ENCODE results near the gene ERN1.
A peak's percentile ranks its signal among the peaks of the same experiment; 100 is the strongest.

ERN1 gene

DNA sequence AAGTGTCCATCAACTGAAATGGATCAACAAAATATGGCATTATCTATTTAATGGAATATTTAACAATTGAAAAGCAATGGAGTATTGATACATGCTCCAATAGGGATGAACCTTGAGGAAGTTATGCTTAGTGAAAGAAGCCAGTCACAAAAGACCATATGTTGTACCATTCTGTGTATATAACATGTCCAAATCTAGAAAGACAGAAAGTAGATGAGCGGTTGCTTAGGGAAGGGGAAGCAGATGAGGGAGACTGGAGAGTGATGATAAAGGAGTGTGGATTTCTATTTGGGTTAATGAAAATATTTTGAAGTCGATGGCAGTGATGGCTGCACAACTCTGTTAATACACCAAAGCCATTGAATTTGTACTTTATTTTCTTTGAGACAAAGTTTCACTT, 8.5 kb upstream of the ERN1 start:
- 88 to 93% methylated on average over 2 of the region's 2 CpGs for WGBS, 2 experiments
- no peaks in the 10 kb centered on the region for H3K36me3 ChIP-seq (ENCODE audit: control insufficient read depth, insufficient read depth, low read length)
- H3K4me3 ChIP-seq (ENCODE audit: insufficient read depth, low read depth, low read length), result no peak overlapping the region

GRCh38 chr17:64135000-64135399, 5.1 kb upstream of the ERN1 start:
- Histone ChIP-seq H3K36me3 (ENCODE audit: control insufficient read depth, insufficient read depth, low read length) (no peaks in the 10 kb centered on the region), H3K4me1 (ENCODE audit: control insufficient read depth, insufficient read depth, low read length) (peaks cover 3% of the 10 kb centered on the region), H3K27me3 (ENCODE audit: control insufficient read depth, insufficient read depth, low read length, poor library complexity, severe bottlenecking) (peaks cover 15% of the 10 kb centered on the region), H3K27ac (ENCODE audit: insufficient read depth, low read depth, low read length, poor library complexity, severe bottlenecking) (no peak overlapping the region), H3K4me3 (ENCODE audit: insufficient read depth, low read depth, low read length) (no peak overlapping the region), H3K9me3 (ENCODE audit: control insufficient read depth, low read length) (no peaks in the 10 kb centered on the region)
- 83 to 85% methylated on average over 6 of the region's 6 CpGs for WGBS, 2 experiments

More for the DNA sequence above, 8.5 kb upstream of the ERN1 start:
- H3K27me3 ChIP-seq (ENCODE audit: control insufficient read depth, insufficient read depth, low read length, poor library complexity, severe bottlenecking), result no peaks in the 10 kb centered on the region
- H3K9me3 ChIP-seq (ENCODE audit: control insufficient read depth, low read length), result no peaks in the 10 kb centered on the region
- no peaks in the 10 kb centered on the region for H3K4me1 ChIP-seq (ENCODE audit: control insufficient read depth, insufficient read depth, low read length)
- no peak overlapping the region for H3K27ac ChIP-seq (ENCODE audit: insufficient read depth, low read depth, low read length, poor library complexity, severe bottlenecking)

DNA sequence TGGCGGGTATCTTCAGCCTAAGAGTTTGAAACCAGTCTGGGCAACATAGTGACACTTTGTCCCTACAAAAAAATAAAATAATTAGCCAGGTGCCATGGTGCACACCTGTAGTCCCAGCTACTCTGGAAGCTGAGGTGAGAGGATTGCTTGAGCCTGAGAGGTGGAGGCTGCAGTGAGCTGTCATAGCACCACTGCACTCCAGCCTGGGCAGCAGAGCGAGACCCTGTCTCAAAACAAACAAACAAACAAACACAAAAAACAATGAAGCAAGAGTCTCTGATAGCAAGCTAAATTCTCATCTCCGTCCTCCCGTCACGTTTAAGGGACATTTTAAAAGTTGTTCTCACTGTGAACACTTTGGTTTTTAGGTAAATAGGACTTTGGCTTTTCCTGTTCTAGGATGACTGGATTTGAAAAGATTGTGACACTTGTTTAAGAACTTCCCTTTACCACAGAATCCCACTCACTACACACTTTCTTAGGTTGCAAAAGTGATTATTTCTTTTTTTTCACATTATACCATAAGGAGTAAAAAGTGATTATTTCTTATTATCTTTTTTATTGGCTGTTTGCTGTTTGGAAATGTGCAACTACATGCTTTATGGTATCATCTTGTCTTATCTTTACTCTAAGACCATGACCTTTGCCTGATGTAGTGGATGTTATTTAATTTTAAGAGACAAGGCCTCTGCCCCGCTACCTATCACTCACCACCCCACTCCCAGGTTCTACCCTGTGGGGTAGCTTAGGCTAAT, 4.4 kb upstream of the ERN1 start:
- H3K4me1 ChIP-seq (ENCODE audit: control insufficient read depth, insufficient read depth, low read length), result peaks cover 3% of the 10 kb centered on the region
- H3K36me3 ChIP-seq (ENCODE audit: control insufficient read depth, insufficient read depth, low read length), result no peaks in the 10 kb centered on the region
- no peak overlapping the region for H3K27ac ChIP-seq (ENCODE audit: insufficient read depth, low read depth, low read length, poor library complexity, severe bottlenecking)
- WGBS, 2 experiments, result 90 to 94% methylated on average over 6 of the region's 6 CpGs
- no peaks in the 10 kb centered on the region for H3K9me3 ChIP-seq (ENCODE audit: control insufficient read depth, low read length)
- H3K4me3 ChIP-seq (ENCODE audit: insufficient read depth, low read depth, low read length), result no peak overlapping the region
- peaks cover 18% of the 10 kb centered on the region for H3K27me3 ChIP-seq (ENCODE audit: control insufficient read depth, insufficient read depth, low read length, poor library complexity, severe bottlenecking)

- Histone ChIP-seq H3K4me3 (ENCODE audit: insufficient read depth, low read depth, low read length) (no peak overlapping the region), H3K9me3 (ENCODE audit: control insufficient read depth, low read length) (no peaks in the 10 kb centered on the region), H3K27ac (ENCODE audit: insufficient read depth, low read depth, low read length, poor library complexity, severe bottlenecking) (no peak overlapping the region), H3K4me1 (ENCODE audit: control insufficient read depth, insufficient read depth, low read length) (peaks cover 3% of the 10 kb centered on the region), H3K27me3 (ENCODE audit: control insufficient read depth, insufficient read depth, low read length, poor library complexity, severe bottlenecking) (peaks cover 25% of the 10 kb centered on the region), H3K36me3 (ENCODE audit: control insufficient read depth, insufficient read depth, low read length) (no peaks in the 10 kb centered on the region)
- 44 to 49% methylated on average over 7 to 8 of the region's 8 CpGs for WGBS, 2 experiments
Measured at GRCh38 chr17:64133546-64134215, 3.7 kb upstream of the ERN1 start.

DNA sequence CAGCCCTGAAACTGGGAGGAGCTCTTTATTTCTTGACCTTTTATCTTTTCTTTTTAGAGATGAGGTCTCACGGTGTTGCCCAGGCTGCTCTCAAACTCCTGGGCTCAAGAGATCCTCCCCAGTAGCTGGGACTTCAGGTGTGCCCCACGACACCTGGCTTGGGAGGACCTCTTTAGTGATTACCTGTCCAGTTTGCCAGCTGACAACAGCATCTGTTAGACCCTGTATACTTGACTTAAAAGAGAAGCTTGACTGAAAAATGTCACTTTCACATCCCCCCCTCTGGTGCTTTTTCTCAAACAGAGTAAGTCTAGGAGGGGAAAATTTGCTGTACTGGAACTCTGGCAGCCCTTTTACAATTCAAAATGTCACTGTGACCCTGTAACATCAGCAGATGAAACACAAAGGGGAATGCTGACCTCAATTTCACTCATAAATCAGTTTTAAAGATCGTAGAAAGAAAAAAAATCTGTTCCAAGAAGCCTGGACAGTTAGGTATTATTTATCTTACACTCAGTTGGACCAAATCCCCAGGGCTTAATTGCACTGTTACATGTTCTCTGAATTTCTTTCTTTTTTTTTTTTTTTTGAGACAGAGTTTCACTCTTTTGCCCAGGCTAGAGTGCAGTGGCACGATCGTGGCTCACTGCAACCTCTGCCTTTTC, 1.8 kb upstream of the ERN1 start:
- peaks cover 33% of the 10 kb centered on the region for H3K27me3 ChIP-seq (ENCODE audit: control insufficient read depth, insufficient read depth, low read length, poor library complexity, severe bottlenecking)
- no peak overlapping the region for H3K4me3 ChIP-seq (ENCODE audit: insufficient read depth, low read depth, low read length)
- H3K27ac ChIP-seq (ENCODE audit: insufficient read depth, low read depth, low read length, poor library complexity, severe bottlenecking), result no peak overlapping the region
- 88 to 94% methylated on average over 5 of the region's 5 CpGs for WGBS, 2 experiments
- H3K9me3 ChIP-seq (ENCODE audit: control insufficient read depth, low read length), result no peaks in the 10 kb centered on the region
- peaks cover 3% of the 10 kb centered on the region for H3K4me1 ChIP-seq (ENCODE audit: control insufficient read depth, insufficient read depth, low read length)
- H3K36me3 ChIP-seq (ENCODE audit: control insufficient read depth, insufficient read depth, low read length), result no peaks in the 10 kb centered on the region

DNA sequence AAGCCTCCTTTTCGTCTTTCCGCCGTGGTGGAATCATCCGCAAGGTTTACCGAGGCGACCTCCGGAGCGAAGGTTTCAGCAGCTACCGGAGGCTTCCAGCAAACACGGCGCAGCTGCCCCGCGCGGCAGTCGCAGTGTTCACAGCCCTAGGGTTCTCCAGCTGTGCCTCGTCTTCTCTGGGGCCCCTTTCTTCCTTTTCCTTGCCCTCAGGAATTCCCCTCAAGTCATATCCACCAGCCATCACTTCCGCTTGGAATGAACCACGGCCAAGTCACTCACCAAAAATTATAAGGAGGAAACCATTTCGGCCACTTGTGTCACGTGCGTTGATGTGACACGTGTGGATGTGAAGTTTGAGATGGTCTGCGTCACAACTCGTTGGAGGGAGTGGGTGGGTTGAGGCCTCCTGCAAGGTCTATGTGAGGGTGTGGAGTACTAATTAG, 636 bp upstream of the ERN1 start:
- Histone ChIP-seq H3K4me3 (ENCODE audit: insufficient read depth, low read depth, low read length) (peak overlapping the region; percentile 71), H3K27ac (ENCODE audit: insufficient read depth, low read depth, low read length, poor library complexity, severe bottlenecking) (no peak overlapping the region), H3K36me3 (ENCODE audit: control insufficient read depth, insufficient read depth, low read length) (no peaks in the 10 kb centered on the region), H3K4me1 (ENCODE audit: control insufficient read depth, insufficient read depth, low read length) (peaks cover 3% of the 10 kb centered on the region), H3K9me3 (ENCODE audit: control insufficient read depth, low read length) (no peaks in the 10 kb centered on the region), H3K27me3 (ENCODE audit: control insufficient read depth, insufficient read depth, low read length, poor library complexity, severe bottlenecking) (peaks cover 33% of the 10 kb centered on the region)
- 33 to 35% methylated on average over 24 of the region's 24 CpGs for WGBS, 2 experiments

GRCh38 chr17:64129515-64129764, 504 bp downstream of the ERN1 start:
- Histone ChIP-seq H3K4me3 (ENCODE audit: insufficient read depth, low read depth, low read length) (peak overlapping the region; percentile 71), H3K27me3 (ENCODE audit: control insufficient read depth, insufficient read depth, low read length, poor library complexity, severe bottlenecking) (peaks cover 33% of the 10 kb centered on the region), H3K4me1 (ENCODE audit: control insufficient read depth, insufficient read depth, low read length) (peaks cover 3% of the 10 kb centered on the region), H3K27ac (ENCODE audit: insufficient read depth, low read depth, low read length, poor library complexity, severe bottlenecking) (no peak overlapping the region), H3K36me3 (ENCODE audit: control insufficient read depth, insufficient read depth, low read length) (no peaks in the 10 kb centered on the region), H3K9me3 (ENCODE audit: control insufficient read depth, low read length) (no peaks in the 10 kb centered on the region)
- WGBS, 2 experiments, result 0% methylated on average over 31 of the region's 31 CpGs

- H3K4me3 ChIP-seq (ENCODE audit: insufficient read depth, low read depth, low read length), result peak overlapping the region; percentile 71
- peaks cover 33% of the 10 kb centered on the region for H3K27me3 ChIP-seq (ENCODE audit: control insufficient read depth, insufficient read depth, low read length, poor library complexity, severe bottlenecking)
- H3K36me3 ChIP-seq (ENCODE audit: control insufficient read depth, insufficient read depth, low read length), result no peaks in the 10 kb centered on the region
- no peak overlapping the region for H3K27ac ChIP-seq (ENCODE audit: insufficient read depth, low read depth, low read length, poor library complexity, severe bottlenecking)
- peaks cover 3% of the 10 kb centered on the region for H3K4me1 ChIP-seq (ENCODE audit: control insufficient read depth, insufficient read depth, low read length)
- WGBS, 2 experiments, result 30% methylated on average over 15 of the region's 15 CpGs
- no peaks in the 10 kb centered on the region for H3K9me3 ChIP-seq (ENCODE audit: control insufficient read depth, low read length)
Measured at GRCh38 chr17:64128787-64129514, 993 bp downstream of the ERN1 start.

- Histone ChIP-seq H3K36me3 (ENCODE audit: control insufficient read depth, insufficient read depth, low read length) (no peaks in the 10 kb centered on the region), H3K27me3 (ENCODE audit: control insufficient read depth, insufficient read depth, low read length, poor library complexity, severe bottlenecking) (peaks cover 33% of the 10 kb centered on the region), H3K4me1 (ENCODE audit: control insufficient read depth, insufficient read depth, low read length) (peaks cover 3% of the 10 kb centered on the region), H3K27ac (ENCODE audit: insufficient read depth, low read depth, low read length, poor library complexity, severe bottlenecking) (no peak overlapping the region), H3K4me3 (ENCODE audit: insufficient read depth, low read depth, low read length) (no peak overlapping the region), H3K9me3 (ENCODE audit: control insufficient read depth, low read length) (no peaks in the 10 kb centered on the region)
- WGBS, 2 experiments, result 82 to 95% methylated on average over 1 of the region's 1 CpG
Measured at GRCh38 chr17:64126918-64127317, 3.0 kb downstream of the ERN1 start.

DNA sequence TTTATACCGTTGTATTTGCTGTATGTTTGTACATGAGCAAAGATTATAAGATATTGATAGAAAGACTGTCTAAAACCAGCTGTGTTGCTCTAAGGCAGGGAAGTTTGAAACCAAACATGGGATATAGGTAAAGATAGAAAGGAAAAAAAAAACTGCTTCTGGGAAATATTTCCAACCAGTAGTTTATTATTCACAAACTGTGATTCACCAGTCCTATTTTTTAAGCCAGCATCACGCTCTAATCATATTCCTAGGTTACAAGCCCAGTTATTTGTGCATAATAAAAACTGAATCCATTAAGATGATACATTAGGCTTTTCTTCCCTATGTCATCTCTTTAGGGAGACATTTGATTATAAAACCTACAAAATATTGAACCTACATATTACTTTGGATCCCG, 4.0 kb downstream of the ERN1 start:
- WGBS, 2 experiments, result 78 to 86% methylated on average over 3 of the region's 3 CpGs
- H3K27me3 ChIP-seq (ENCODE audit: control insufficient read depth, insufficient read depth, low read length, poor library complexity, severe bottlenecking), result peaks cover 24% of the 10 kb centered on the region
- H3K9me3 ChIP-seq (ENCODE audit: control insufficient read depth, low read length), result no peaks in the 10 kb centered on the region
- peaks cover 3% of the 10 kb centered on the region for H3K4me1 ChIP-seq (ENCODE audit: control insufficient read depth, insufficient read depth, low read length)
- H3K4me3 ChIP-seq (ENCODE audit: insufficient read depth, low read depth, low read length), result no peak overlapping the region
- H3K27ac ChIP-seq (ENCODE audit: insufficient read depth, low read depth, low read length, poor library complexity, severe bottlenecking), result no peak overlapping the region
- H3K36me3 ChIP-seq (ENCODE audit: control insufficient read depth, insufficient read depth, low read length), result no peaks in the 10 kb centered on the region
